Ishikawa (cell line): Measurements from ENCODE around the gene MACROD2.

Experiments used
- CEBPB ChIP-seq: IDR thresholded peaks from 2 replicates; pipeline ENCODE4 v1.6.1; 2012
- CREB1 ChIP-seq: IDR thresholded peaks from 2 replicates; pipeline ENCODE4 v1.6.1; 2012; ENCODE audit warnings: low read depth
- EGR1 ChIP-seq: IDR thresholded peaks from 2 replicates; pipeline ENCODE4 v1.6.1; 2012
- EP300 ChIP-seq: IDR thresholded peaks from 2 replicates; pipeline ENCODE4 v1.6.1; 2012; ENCODE audit warnings: borderline replicate concordance
- FOXM1 ChIP-seq: IDR thresholded peaks from 2 replicates; pipeline ENCODE4 v1.6.1; 2012; ENCODE audit warnings: low read depth, borderline replicate concordance
- NFIC ChIP-seq: IDR thresholded peaks from 2 replicates; pipeline ENCODE4 v1.6.1; 2012
- TCF12 ChIP-seq: IDR thresholded peaks from 2 replicates; pipeline ENCODE4 v1.6.1; 2012; ENCODE audit warnings: low read depth
- TEAD4 ChIP-seq: IDR thresholded peaks from 2 replicates; pipeline ENCODE4 v1.6.1; 2012
- USF1 ChIP-seq: IDR thresholded peaks from 2 replicates; pipeline ENCODE4 v1.6.1; 2012
- YY1 ChIP-seq: IDR thresholded peaks from 2 replicates; pipeline ENCODE4 v1.6.1; 2012; ENCODE audit warnings: low read depth
- ZBTB7A ChIP-seq: IDR thresholded peaks from 2 replicates; pipeline ENCODE4 v1.6.1; 2012; ENCODE audit warnings: low read depth
- TF ChIP-seq, protein P1 (sequence below): IDR thresholded peaks from 2 replicates; pipeline ENCODE4 v1.6.1; 2012
- TF ChIP-seq, protein P2 (sequence below): IDR thresholded peaks from 2 replicates; pipeline ENCODE4 v1.6.1; 2012; ENCODE audit warnings: low read depth, mild to moderate bottlenecking

GRCh38 chr20:15900443-15900842, 1905.1 kb downstream of the MACROD2 start:
- TF ChIP-seq CEBPB (no peak), TEAD4 (no peak), EP300 (no peak), ZBTB7A (no peak), EGR1 (no peak), YY1 (no peak), FOXM1 (no peak), USF1 (no peak), NFIC (no peak), CREB1 (no peak), TCF12 (no peak)
- TF ChIP-seq, protein P1, sequence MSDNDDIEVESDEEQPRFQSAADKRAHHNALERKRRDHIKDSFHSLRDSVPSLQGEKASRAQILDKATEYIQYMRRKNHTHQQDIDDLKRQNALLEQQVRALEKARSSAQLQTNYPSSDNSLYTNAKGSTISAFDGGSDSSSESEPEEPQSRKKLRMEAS = no peak
- TF ChIP-seq, protein P2, sequence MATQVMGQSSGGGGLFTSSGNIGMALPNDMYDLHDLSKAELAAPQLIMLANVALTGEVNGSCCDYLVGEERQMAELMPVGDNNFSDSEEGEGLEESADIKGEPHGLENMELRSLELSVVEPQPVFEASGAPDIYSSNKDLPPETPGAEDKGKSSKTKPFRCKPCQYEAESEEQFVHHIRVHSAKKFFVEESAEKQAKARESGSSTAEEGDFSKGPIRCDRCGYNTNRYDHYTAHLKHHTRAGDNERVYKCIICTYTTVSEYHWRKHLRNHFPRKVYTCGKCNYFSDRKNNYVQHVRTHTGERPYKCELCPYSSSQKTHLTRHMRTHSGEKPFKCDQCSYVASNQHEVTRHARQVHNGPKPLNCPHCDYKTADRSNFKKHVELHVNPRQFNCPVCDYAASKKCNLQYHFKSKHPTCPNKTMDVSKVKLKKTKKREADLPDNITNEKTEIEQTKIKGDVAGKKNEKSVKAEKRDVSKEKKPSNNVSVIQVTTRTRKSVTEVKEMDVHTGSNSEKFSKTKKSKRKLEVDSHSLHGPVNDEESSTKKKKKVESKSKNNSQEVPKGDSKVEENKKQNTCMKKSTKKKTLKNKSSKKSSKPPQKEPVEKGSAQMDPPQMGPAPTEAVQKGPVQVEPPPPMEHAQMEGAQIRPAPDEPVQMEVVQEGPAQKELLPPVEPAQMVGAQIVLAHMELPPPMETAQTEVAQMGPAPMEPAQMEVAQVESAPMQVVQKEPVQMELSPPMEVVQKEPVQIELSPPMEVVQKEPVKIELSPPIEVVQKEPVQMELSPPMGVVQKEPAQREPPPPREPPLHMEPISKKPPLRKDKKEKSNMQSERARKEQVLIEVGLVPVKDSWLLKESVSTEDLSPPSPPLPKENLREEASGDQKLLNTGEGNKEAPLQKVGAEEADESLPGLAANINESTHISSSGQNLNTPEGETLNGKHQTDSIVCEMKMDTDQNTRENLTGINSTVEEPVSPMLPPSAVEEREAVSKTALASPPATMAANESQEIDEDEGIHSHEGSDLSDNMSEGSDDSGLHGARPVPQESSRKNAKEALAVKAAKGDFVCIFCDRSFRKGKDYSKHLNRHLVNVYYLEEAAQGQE = no peak
